ENCODE data around the gene FOXQ1. TPM values are rescaled to one million over a fixed set of nuclear protein-coding genes. Genes with fewer than 3 reads are reported as not detected.
A peak's percentile ranks its signal among the peaks of the same experiment; 100 is the strongest.

Gene FOXQ1
- total RNA-seq, 3 donors from 2014 or later, result 0.23 to 0.60 (median 0.58) TPM

DNA sequence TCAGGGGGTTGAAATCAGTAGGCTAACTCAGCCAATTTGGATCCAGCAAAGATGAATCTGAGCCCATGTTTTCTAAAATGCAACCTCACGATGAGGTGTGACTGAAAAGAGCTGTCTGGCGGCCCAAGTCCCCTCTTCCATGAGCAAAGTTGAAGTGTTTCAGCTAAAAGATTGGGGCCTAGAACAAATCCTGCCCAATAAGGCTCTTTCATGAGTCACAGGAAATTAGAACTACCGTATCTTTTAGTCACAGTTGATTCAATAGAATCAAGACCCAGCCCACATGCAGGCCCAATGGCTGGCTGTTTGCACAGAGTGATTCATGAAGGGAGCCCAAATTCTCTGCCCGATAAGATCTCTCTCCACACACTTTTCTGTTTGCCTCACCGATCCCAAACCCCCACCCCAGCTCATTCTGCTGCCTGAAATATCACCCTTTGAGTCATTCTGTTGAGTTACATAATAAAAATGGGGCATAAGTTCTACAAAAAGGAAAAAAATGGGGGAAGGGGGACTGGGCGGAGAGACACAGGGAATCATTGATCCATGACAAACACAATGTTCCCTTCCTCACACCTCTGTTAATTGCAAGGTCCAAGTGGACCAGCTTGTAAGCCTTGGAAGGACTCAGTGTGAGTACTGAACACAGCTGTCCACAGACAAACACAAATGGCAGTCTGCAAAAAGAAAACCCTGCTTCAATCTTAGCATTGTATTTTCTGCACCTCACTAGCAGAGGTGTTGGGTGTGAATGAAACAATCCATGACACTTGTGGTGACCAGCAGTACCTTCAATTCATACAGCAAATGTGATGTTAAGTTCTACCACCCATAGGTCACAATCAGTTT lies 13.8 kb downstream of the FOXQ1 start:
- intact Hi-C loops (cut with DNase I, micrococcal nuclease), result no loop called here
- H3K4me1 ChIP-seq (ENCODE audit: low read depth), result no peaks in the 10 kb centered on the region

DNA sequence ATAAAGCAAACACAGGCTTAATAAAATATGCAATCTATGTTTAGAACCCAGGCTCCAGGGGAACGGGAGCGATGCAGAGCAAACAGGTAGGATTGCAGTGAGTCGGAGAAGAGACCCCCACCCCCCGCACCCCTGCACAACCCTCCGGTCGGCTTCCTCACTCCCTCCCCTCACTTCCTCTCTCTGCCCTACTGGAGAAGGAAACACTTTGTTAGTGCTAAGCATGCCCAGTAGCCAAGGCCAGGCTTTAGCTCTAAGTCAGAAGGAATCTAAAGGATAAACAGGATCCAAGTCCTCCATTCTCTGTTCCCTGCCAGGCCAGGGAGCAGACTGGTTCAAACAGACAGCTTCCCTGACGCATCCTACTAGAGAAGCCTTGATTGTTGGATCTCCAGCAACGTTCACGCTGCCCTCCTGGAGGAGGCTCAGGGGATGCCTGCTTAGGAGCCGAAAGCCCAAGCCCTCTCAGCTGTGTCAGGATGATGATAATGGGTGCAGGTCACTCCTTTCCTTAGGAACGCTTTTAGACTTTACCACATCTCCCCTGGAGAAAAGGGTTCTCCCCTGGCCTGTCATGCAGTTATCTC lies 14.7 kb downstream of the FOXQ1 start:
- ATAC-seq, result peak; percentile 13
- no peaks in the 10 kb centered on the region for H3K36me3 ChIP-seq (ENCODE audit: low read depth)
- intact Hi-C loops (cut with DNase I, micrococcal nuclease), result no loop called here
- TF ChIP-seq, protein P1, sequence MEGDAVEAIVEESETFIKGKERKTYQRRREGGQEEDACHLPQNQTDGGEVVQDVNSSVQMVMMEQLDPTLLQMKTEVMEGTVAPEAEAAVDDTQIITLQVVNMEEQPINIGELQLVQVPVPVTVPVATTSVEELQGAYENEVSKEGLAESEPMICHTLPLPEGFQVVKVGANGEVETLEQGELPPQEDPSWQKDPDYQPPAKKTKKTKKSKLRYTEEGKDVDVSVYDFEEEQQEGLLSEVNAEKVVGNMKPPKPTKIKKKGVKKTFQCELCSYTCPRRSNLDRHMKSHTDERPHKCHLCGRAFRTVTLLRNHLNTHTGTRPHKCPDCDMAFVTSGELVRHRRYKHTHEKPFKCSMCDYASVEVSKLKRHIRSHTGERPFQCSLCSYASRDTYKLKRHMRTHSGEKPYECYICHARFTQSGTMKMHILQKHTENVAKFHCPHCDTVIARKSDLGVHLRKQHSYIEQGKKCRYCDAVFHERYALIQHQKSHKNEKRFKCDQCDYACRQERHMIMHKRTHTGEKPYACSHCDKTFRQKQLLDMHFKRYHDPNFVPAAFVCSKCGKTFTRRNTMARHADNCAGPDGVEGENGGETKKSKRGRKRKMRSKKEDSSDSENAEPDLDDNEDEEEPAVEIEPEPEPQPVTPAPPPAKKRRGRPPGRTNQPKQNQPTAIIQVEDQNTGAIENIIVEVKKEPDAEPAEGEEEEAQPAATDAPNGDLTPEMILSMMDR (IDR thresholded peaks at IDR 0.05), result no peak
- no peak for DNase-seq
- no peak overlapping the region for H3K4me3 ChIP-seq
- H3K9me3 ChIP-seq, result peaks cover 7% of the 10 kb centered on the region
- H3K4me1 ChIP-seq (ENCODE audit: low read depth), result no peaks in the 10 kb centered on the region

More for the DNA sequence above, 13.8 kb downstream of the FOXQ1 start:
- Histone ChIP-seq H3K36me3 (ENCODE audit: low read depth) (no peaks in the 10 kb centered on the region), H3K4me3 (no peak overlapping the region), H3K9me3 (peaks cover 7% of the 10 kb centered on the region)
- DNase-seq (no peak), ATAC-seq (no peak)
- TF ChIP-seq, protein P1 (IDR thresholded peaks at IDR 0.05), result no peak

DNA sequence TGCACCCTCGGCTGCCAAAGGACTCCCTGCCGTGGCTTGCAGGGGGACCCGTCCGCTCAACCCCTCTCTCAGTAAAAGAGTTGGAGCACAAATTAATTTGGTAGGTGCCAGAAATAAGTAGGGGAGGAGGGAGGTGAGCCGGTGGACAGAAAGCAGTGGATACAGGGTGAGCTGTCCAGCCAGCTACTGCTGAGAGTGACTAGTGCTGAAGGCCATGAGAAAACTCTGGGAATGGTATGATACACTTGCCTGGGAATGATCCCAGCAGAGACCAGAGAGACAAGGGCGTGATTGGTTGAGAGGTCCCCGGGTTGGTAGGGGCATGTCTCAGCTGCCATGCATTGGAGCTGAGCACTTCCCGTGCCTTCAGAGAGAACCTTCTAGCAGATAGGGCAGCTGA lies 15.7 kb downstream of the FOXQ1 start:
- Histone ChIP-seq H3K9me3 (peaks cover 7% of the 10 kb centered on the region), H3K4me1 (ENCODE audit: low read depth) (no peaks in the 10 kb centered on the region), H3K36me3 (ENCODE audit: low read depth) (no peaks in the 10 kb centered on the region), H3K4me3 (no peak overlapping the region)
- ATAC-seq, result no peak
- no peak for DNase-seq
- TF ChIP-seq, protein P1 (IDR thresholded peaks at IDR 0.05), result no peak
- intact Hi-C loops (cut with DNase I, micrococcal nuclease), result no loop called here

DNA sequence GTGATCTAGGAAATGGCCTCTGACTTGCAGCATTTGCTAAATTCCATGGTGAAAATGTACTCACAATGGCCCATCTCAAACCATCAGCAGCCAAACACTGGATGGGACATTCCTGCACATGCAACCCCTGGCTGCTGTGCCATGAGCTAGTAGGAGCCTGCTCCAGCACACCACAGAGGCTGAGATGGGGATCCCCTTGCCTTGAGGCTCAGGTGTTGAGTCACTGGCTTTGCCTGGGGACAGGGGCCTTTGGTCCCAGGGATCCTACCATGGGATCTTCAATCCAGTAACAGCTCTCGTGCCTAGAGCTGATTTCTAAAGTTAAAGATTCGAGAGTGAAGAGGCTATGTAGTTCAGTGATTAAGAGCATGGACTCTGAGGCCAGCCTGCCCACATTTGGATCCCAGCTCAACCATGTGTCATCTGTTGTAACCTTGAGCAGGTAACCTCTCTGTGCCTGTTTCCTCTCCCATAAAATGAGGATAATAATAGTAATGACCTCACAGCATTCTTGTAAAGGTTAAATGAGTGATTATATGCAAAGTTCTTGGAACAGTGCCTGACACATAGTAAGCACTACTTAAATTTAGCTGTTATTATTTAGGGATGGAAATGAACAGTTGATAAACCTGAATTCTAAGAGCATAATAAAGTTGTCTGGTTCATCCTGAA lies 16.4 kb downstream of the FOXQ1 start:
- intact Hi-C loops (cut with DNase I, micrococcal nuclease), result no loop called here
- ATAC-seq (no peak), DNase-seq (no peak)
- TF ChIP-seq, protein P1 (IDR thresholded peaks at IDR 0.05), result no peak
- Histone ChIP-seq H3K4me3 (no peak overlapping the region), H3K36me3 (ENCODE audit: low read depth) (no peaks in the 10 kb centered on the region), H3K4me1 (ENCODE audit: low read depth) (peaks cover 3% of the 10 kb centered on the region), H3K9me3 (peaks cover 7% of the 10 kb centered on the region)

DNA sequence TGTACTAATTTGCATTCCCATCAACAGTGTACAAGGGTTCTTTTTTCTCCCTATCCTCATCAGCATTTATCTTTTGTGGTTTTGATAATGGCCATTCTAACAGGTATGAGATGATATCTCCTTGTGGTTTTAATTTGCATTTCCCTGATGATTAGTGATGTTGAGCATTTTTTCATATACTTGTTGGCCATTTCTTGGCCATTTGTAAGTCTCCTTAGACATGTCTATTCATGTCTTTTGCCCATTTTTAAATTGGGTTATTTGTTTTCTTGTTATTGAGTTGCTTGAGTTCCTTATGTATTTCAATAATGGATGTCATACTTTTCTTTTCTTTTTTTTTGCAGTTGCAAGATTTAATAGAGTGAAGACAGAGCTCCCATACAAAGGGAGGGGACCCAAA lies 17.8 kb downstream of the FOXQ1 start:
- TF ChIP-seq, protein P1 (IDR thresholded peaks at IDR 0.05), result no peak
- Histone ChIP-seq H3K4me1 (ENCODE audit: low read depth) (peaks cover 13% of the 10 kb centered on the region), H3K36me3 (ENCODE audit: low read depth) (no peaks in the 10 kb centered on the region), H3K9me3 (peaks cover 7% of the 10 kb centered on the region), H3K4me3 (no peak overlapping the region)
- ATAC-seq, result no peak
- no peak for DNase-seq
- intact Hi-C loops (cut with DNase I, micrococcal nuclease), result no loop called here
